OCI-LY7 (cell line): ENCODE measurements around the gene USH2A.

Experiments
- EZH2phosphoT487 ChIP-seq: fragments of 200-600 bp; sonication (generic); IDR thresholded peaks from 2 replicates; pipeline ENCODE4 v1.6.1; 2018; ENCODE audit warnings: low read depth, borderline replicate concordance, mild to moderate bottlenecking, mixed run types, antibody characterized with exemption, low read length, moderate library complexity, mixed read lengths
- TF ChIP-seq, protein P1 (sequence below): fragments of 200-600 bp; sonication (generic); conservative IDR thresholded peaks from 2 replicates; pipeline ENCODE4 v1.5.1; 2014; ENCODE audit warnings: mild to moderate bottlenecking, antibody characterized with exemption, low read length, moderate library complexity, mixed read lengths

DNA sequence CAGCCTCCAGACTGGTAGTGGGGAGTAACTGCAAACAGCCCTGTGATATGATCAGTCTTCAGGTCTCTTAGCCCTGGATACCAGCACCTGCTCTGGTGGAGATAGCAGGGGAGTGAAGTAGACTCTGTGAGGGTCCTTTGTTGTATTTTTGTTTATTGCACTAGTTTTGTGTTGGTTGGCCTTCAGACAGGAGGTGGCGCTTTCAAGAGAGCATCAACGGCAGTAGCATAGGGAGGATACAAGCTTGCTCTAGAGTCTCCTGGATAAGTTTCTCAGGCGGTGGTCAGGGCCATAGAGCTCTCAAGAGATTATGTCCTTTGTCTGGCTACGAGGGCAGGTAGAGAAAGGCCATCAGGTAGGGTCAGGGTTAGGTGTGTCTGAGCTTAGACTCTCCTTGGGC lies 116.4 kb downstream of the USH2A start:
- TF ChIP-seq, protein P1, sequence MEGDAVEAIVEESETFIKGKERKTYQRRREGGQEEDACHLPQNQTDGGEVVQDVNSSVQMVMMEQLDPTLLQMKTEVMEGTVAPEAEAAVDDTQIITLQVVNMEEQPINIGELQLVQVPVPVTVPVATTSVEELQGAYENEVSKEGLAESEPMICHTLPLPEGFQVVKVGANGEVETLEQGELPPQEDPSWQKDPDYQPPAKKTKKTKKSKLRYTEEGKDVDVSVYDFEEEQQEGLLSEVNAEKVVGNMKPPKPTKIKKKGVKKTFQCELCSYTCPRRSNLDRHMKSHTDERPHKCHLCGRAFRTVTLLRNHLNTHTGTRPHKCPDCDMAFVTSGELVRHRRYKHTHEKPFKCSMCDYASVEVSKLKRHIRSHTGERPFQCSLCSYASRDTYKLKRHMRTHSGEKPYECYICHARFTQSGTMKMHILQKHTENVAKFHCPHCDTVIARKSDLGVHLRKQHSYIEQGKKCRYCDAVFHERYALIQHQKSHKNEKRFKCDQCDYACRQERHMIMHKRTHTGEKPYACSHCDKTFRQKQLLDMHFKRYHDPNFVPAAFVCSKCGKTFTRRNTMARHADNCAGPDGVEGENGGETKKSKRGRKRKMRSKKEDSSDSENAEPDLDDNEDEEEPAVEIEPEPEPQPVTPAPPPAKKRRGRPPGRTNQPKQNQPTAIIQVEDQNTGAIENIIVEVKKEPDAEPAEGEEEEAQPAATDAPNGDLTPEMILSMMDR: 0 out of 2 replicates have a peak, but pooled peaks have one; percentile 19
- no peak for TF ChIP-seq EZH2phosphoT487
